Lower leg skin (tissue), 3 donors: ENCODE measurements around the gene DMGDH.

Experiments used
- CTCF ChIP-seq, 3 donors: fragments of 450-650 bp; IDR thresholded peaks; one replicate each; pipeline ENCODE4 v1.5.1; 2016; ENCODE audit warnings: antibody characterized with exemption in 3 of 3, mild to moderate bottlenecking in 3 of 3, moderate library complexity in 2 of 3
- POLR2A ChIP-seq, 2 donors: fragments of 450-650 bp; IDR thresholded peaks; one replicate each; pipeline ENCODE4 v1.6.1; 2016 to 2017; ENCODE audit warnings: antibody characterized with exemption in 2 of 2, mild to moderate bottlenecking in 1 of 2, moderate library complexity in 1 of 2

GRCh38 chr5:79002374-79002773 lies 67.1 kb downstream of the DMGDH start:
- TF ChIP-seq CTCF (IDR thresholded peaks at IDR 0.05), result no peak
- TF ChIP-seq POLR2A (IDR thresholded peaks at IDR 0.05), result no peak
